ENCODE measurements around the gene OR2L3. TPM values are rescaled to one million over a fixed set of nuclear protein-coding genes. Genes with fewer than 3 reads are reported as not detected.
"Not testable (repeated sequence)": the region's sequence is repeated elsewhere in the genome, so short reads cannot be mapped to it uniquely, and the experiment has no call there.

The OR2L3 gene
- total RNA-seq, 2 donors from 2014 or later: not detected

DNA sequence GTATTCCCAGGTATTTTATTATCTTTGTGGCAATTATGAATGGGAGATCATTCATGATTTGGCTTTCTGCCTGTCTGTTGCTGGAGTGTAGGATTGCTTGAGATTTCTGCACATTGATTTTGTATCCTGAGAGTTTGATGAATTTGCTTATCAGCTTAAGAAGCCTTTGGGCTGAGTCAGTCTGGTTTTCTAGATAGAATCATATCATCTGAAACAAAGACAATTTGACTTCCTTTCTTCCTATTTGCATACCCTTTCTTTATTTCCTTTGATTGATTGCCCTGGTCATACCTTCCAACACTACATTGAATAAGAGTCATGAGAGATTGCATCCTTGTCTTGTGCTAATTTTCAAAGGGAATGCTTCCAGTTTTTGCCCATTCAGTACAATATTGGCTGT, 8.0 kb downstream of the OR2L3 start:
- DNase-seq (ENCODE audit: low spot score) (no peak), ATAC-seq (ENCODE audit: insufficient number of reproducible peaks, low FRiP score, low read depth) (no peak)
- Histone ChIP-seq H3K27ac (no peak overlapping the region), H3K4me3 (no peak overlapping the region), H3K9me3 (no peaks in the 10 kb centered on the region), H3K27me3 (replicated peaks; ENCODE audit: insufficient read depth) (no peaks in the 10 kb centered on the region), H3K36me3 (no peaks in the 10 kb centered on the region), H3K4me1 (ENCODE audit: control insufficient read depth in 1 of 2, low read depth in 2 of 2) (no peaks in the 10 kb centered on the region)
- TF ChIP-seq CTCF (IDR thresholded peaks at IDR 0.05): no peak

DNA sequence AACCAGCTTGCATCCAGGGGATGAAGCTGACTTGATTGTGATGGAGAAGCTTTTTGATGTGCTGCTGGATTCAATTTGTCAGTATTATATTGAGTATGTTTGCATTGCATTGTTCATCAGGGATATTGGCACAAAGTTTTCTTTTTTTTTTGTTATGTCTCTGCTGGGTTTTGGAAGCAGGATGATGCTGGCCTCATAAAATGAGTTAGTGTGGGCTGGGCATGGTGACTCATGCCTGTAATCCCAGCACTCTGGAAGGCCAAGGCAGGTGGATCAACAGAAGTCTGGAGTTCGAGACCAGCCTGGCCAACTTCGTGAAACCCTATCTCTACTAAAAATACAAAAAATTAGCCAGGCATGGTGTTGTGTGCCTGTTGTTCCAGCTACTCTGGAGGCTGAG, 8.6 kb downstream of the OR2L3 start:
- Histone ChIP-seq H3K4me1 (ENCODE audit: control insufficient read depth in 1 of 2, low read depth in 2 of 2) (no peaks in the 10 kb centered on the region), H3K4me3 (no peak overlapping the region), H3K9me3 (no peaks in the 10 kb centered on the region), H3K36me3 (no peaks in the 10 kb centered on the region), H3K27me3 (replicated peaks; ENCODE audit: insufficient read depth) (no peaks in the 10 kb centered on the region), H3K27ac (no peak overlapping the region)
- DNase-seq (ENCODE audit: low spot score) (no peak), ATAC-seq (ENCODE audit: insufficient number of reproducible peaks, low FRiP score, low read depth) (no peak)
- TF ChIP-seq CTCF (IDR thresholded peaks at IDR 0.05): no peak

DNA sequence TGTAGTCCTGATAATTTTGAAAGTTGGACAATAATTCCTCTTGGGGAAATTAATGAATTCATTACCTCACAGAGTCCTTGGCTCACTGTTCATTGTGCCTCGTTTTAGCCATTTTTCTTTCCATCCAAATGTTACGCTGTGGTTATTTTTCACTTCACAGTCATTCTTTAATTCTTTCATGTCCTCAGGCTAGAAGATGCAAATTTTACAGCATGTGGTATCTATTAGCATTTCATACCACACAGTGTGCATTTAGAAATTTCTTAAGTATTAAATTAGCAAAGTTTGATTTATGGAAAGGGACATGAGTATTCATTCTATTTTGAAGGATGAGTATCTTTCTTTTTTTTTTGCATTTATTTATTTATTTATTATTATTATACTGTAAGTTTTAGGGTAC, 18.4 kb downstream of the OR2L3 start:
- DNase-seq (ENCODE audit: low spot score) (no peak), ATAC-seq (ENCODE audit: insufficient number of reproducible peaks, low FRiP score, low read depth) (no peak)
- Histone ChIP-seq H3K4me1 (ENCODE audit: control insufficient read depth in 1 of 2, low read depth in 2 of 2) (no peaks in the 10 kb centered on the region), H3K9me3 (no peaks in the 10 kb centered on the region), H3K4me3 (no peak overlapping the region), H3K36me3 (no peaks in the 10 kb centered on the region), H3K27me3 (replicated peaks; ENCODE audit: insufficient read depth) (no peaks in the 10 kb centered on the region), H3K27ac (no peak overlapping the region)
- no peak for TF ChIP-seq CTCF (IDR thresholded peaks at IDR 0.05)

DNA sequence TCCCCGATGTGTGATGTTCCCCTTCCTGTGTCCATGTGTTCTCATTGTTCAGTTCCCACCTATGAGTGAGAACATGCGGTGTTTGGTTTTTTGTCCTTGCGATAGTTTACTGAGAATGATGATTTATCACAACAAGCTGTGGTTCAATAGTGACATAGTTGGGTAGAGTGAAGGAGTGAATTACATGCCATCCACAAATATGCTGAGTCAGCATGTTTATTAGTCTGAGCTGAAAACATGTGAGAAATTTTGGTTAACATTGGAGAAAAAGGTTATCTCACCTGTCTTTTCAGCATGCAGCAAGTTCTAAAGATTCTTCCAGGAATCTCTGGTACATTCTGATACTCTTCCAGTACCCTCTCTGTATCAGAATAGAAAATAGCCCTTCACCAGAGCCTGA, 19.0 kb downstream of the OR2L3 start:
- TF ChIP-seq CTCF (IDR thresholded peaks at IDR 0.05): no peak
- Histone ChIP-seq H3K4me3 (no peak overlapping the region), H3K27me3 (replicated peaks; ENCODE audit: insufficient read depth) (no peaks in the 10 kb centered on the region), H3K27ac (no peak overlapping the region), H3K36me3 (no peaks in the 10 kb centered on the region), H3K9me3 (no peaks in the 10 kb centered on the region), H3K4me1 (ENCODE audit: control insufficient read depth in 1 of 2, low read depth in 2 of 2) (no peaks in the 10 kb centered on the region)
- ATAC-seq (ENCODE audit: insufficient number of reproducible peaks, low FRiP score, low read depth) (no peak), DNase-seq (ENCODE audit: low spot score) (no peak)

- not testable (repeated sequence) for H3K9me3 ChIP-seq; H3K36me3 ChIP-seq; DNase-seq (ENCODE audit: low spot score); ATAC-seq (ENCODE audit: insufficient number of reproducible peaks, low FRiP score, low read depth); H3K27me3 ChIP-seq (replicated peaks; ENCODE audit: insufficient read depth); H3K27ac ChIP-seq; H3K4me1 ChIP-seq (ENCODE audit: control insufficient read depth in 1 of 2, low read depth in 2 of 2); H3K4me3 ChIP-seq
Observed at GRCh38 chr1:248083864-248084263, 37.2 kb downstream of the OR2L3 start.

DNA sequence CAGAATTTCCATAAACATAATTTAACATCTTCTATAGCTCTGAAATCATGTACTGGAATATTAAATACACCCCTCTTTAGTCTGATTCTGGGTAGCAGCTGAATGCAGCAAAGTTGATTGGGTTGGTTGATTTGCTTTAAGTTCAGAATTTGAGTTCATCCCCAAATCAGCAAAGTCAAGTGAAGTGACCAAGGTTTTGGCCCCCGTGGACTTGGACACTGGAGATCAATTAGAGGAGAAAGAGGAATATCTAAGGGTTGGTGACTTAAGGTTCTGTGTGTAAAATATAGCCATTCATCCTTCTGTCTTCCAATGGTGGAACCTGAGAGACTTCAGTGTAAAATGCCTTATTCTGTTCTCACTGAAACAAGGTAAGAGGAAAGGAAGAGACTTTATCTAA, 48.2 kb downstream of the OR2L3 start, which contains the start of gene OR2L13:
OR2L13 (plus strand) TSS at position 301 of the 400 bp plus-strand sequence. CDS start 4,192 bp downstream, outside the sequence.
- Histone ChIP-seq H3K4me3 (no peak within 1 kb of the TSS), H3K36me3 (no peaks in the 10 kb centered on the region), H3K27ac (no peak within 1 kb of the TSS), H3K9me3 (no peaks in the 10 kb centered on the region), H3K4me1 (ENCODE audit: control insufficient read depth in 1 of 2, low read depth in 2 of 2) (no peaks in the 10 kb centered on the region), H3K27me3 (replicated peaks; ENCODE audit: insufficient read depth) (no peaks in the 10 kb centered on the region)
- no peak for DNase-seq (ENCODE audit: low spot score)
- TF ChIP-seq CTCF (IDR thresholded peaks at IDR 0.05): no peak
- ATAC-seq (ENCODE audit: insufficient number of reproducible peaks, low FRiP score, low read depth): no peak
